ENCODE results near the gene PCLO.
"Not testable (repeated sequence)": the region's sequence is repeated elsewhere in the genome, so short reads cannot be mapped to it uniquely, and the experiment has no call there.

PCLO gene

DNA sequence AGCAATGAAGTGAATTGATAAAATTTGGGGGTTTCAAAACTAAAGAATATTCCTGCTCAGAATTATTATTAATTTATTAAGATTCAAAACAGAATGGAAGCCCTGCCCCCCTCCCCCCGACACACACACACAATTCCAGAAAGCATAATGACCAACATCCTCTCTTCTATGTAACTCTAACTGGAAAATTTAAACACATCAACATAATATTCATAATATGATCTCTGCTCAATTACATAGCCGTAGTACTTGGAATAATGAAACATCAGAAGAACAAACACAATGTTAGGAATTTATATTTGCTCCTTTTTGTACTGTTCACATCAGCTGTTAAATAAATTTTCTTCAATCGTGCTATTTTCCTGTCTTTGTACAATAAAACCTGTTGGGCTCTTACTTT is 20.8 kb downstream of the PCLO start:
- DNase-seq (ENCODE audit: low read depth): no peak

DNA sequence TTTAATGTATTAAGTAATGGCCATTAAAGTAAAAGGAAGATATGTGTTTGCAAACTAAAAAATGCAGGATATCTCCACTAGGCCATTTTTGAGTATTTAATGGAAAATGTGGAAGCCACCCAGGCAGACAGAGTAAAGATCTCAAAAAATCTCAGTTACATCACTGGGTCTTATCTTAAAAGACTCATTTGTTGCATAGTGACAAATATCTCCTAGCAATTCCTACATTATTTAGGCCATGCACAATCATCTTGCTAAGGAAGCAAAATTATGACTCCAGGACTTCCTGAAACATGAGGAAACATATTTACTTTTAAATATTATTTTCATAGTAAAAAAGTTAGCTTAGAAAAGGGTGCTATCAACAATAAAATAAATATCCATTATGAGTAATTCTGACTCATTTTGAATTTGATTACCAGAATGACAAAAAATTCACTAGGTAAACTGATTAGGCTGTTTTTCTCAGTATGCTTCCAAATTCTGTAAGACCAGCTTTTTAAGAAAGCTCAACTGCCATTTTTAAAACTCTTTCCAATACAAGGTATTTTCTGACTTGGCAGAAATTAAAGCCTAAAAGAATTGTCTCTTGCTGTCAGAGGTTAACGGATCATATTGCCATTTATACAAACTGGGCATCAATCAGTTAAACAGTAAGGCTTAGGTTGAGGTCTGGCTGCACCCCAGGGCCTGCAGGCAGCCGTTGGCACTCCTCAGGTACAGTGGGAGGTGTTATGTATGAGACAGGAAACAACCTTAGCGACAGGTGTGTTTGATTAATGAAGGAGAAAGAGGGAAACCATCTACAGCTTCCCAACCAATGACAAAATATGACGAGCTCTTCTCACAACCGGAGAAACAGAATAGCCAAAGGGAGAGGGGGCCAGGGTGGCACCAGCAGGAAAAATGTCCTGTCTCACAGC is 31.8 kb downstream of the PCLO start:
- DNase-seq (ENCODE audit: low read depth): no peak

DNA sequence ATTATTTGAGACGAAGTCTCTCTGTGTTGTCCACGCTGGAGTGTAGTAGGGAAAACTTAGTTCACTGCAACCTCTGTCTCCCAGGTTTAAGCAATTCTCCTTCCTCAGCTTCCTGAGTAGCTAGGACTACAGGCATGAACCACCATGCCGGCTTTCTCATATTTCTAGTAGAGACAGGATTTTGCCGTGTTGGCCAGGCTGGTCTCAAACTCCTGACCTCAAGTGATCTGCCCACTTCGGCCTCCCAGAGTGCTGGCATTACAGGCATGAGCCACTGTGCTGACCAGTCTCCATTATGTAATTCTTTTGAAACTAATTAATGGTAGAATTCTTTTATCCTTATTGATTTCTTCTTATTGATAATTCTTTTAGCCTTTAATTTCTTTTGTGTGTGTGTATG is 32.5 kb downstream of the PCLO start:
- no peak for DNase-seq (ENCODE audit: low read depth)

- DNase-seq (ENCODE audit: low read depth): no peak
Measured at GRCh38 chr7:83119494-83119893, 43.2 kb downstream of the PCLO start.

DNA sequence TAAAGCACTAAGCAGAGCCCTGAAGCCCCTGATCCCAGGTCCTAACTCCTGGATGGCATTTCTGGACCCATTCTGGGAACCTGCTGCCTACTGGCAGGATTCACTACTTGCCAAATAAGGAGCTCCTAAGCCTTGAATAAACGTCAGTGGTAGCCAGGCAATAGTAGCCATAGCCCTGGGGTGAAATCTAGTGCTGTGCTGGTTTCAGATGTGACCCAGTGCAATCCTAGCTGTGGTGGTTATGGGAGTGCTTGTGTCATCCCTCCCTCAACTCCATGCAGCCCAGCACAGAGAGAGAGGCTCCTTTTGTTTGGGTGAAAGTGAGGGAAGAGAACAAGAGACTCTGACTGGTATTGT is 43.7 kb downstream of the PCLO start:
- no peak for DNase-seq (ENCODE audit: low read depth)

DNA sequence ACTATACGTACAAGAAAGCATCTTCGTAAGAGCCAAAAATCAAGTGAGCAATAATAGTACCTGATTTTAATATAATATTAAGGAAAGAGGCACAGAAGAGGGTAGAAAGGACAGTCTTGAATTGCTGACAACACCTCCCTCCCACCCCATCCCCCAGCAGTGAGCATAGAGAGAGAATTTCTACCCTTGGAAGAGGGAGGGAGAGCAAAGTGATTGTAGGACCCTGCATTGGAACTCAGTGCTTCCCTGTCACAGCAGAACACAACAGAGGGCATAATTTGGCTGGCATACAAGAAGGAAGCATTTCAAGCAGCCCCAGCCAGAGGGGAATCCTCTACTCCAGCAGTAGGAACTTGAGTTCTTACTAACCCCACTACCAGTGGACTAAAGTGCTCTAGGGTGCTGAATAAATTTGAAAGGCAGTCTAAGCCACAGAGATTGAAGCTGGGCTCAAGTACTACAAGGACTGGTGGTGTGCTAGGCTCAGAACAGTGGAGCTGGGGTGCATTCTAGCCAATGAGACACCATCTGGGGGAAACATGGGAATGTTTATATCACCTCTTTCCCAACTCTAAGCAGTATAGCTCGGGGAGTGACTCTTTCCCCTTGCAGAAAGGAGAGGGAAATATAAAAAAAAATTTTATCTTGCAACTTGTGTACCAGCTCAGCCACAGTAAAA is 44.2 kb downstream of the PCLO start:
- DNase-seq (ENCODE audit: low read depth): no peak

DNA sequence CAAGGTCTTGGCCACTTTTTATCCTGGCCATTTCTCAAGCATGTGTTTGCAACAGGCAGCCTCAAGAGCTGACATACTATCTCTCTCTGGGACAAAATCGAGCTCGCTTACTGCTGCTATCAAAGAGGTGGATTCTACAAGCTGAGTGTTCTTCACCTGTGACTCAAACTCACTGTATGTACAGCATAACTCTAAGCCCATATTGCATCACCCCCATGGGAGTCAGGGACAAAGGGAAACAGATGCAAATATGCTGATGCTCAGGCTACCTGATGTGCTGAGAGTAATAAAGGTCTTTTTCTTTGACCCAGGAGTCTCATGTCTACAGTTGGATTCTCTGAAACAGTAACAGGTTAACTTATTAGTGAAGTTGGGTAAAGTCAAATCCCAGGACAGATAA is 45.2 kb downstream of the PCLO start:
- no peak for DNase-seq (ENCODE audit: low read depth)

DNA sequence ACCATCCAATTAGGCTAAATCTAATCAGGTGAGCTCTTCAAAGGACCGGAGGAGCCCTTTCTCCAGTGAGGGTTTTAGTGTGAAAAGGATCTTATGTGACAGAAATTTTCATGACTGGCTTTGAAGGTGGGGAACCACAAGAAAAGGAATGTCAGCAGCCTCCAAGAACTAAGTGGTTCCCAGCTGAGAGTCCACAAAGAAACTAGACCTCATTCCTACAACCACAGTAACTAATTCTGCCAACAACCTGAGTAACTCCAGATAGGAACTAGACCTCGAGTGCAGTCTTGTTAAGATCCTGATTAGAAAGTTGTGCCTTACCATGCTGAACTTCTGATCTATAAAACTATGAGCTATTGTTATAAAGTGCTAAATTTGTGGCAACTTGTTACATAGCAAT is 51.3 kb downstream of the PCLO start:
- no peak for DNase-seq (ENCODE audit: low read depth)

DNA sequence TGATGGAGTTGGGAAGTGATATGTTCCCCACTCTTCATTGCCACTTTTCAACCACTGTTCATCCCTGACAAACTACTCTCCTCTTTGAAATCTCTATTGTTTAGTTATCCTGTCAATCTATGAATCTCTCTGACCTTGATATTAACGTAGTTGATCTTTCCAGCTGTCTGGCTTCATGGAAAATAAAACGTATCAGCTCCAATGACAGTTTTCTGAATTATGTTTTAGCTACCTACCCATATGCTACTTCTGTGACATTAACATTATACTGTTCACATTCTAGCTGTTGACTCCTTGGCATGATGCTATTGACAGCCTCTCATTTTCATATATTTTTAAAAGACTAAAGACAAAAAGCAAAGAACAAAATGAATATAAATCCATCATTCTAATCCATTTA is 53.3 kb downstream of the PCLO start:
- DNase-seq (ENCODE audit: low read depth): no peak

DNA sequence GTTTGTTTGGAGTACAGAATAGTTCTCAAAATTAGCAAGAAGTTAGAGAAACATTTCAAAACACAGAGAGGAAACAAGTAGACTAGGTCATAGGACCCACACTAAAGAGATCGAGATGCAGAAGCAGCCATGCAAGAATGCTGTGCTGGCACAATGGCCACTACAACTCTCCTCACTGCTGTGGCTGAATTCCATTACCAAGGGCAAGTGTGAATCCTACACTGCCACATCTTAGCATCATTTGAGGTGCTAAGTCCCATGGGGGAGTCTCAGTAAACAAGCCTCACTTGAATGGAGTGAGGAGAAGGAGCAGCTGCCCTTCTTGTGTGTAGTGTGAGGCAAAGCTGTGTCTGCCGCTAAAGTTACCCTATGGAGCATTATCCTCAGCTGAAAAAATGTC is 56.7 kb downstream of the PCLO start:
- DNase-seq (ENCODE audit: low read depth): no peak

DNA sequence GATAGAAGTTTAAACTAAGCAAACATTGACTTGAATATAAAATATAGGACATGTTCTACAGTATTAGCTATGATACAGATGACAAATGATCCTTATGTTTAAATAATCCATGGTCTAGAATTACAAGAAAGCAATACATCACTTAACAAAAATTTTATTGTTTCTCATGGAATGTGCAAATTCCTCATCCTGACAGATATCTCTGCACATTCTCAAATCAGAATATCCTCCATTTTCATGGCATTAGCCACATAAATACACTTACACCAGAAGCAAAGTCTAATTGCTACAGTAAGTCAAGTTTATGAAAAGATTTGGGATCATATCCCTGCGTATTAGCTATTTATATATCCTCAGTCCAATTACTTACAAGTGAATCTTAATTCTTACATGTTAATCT is 57.6 kb downstream of the PCLO start:
- DNase-seq (ENCODE audit: low read depth): no peak

- no peak for DNase-seq (ENCODE audit: low read depth)
Measured at GRCh38 chr7:83101530-83101929, 61.2 kb downstream of the PCLO start.

GRCh38 chr7:83096065-83096580 is 66.6 kb downstream of the PCLO start:
- DNase-seq (ENCODE audit: low read depth): no peak

GRCh38 chr7:83085299-83085698 is 77.4 kb downstream of the PCLO start:
- DNase-seq (ENCODE audit: low read depth): no peak

DNA sequence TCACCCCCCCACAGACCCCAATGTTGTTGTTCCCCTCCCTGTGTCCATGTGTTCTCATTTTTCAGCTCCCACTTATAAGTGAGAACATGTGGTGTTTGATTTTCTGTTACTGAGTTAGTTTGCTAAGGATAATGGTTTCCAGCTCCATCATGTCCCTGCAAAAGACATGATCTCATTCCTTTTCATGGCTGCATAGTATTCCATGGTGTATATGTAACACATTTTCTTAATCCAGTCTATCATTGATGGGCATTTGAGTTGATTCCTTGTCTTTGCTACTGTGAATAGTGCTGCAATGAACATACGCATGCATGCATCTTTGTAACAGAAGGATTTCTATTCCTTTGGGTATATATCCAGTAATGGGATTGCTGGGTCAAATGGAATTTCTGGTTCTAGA is 82.8 kb downstream of the PCLO start:
- not testable (repeated sequence) for DNase-seq (ENCODE audit: low read depth)

GRCh38 chr7:83077328-83077727 is 85.4 kb downstream of the PCLO start:
- DNase-seq (ENCODE audit: low read depth): no peak

DNA sequence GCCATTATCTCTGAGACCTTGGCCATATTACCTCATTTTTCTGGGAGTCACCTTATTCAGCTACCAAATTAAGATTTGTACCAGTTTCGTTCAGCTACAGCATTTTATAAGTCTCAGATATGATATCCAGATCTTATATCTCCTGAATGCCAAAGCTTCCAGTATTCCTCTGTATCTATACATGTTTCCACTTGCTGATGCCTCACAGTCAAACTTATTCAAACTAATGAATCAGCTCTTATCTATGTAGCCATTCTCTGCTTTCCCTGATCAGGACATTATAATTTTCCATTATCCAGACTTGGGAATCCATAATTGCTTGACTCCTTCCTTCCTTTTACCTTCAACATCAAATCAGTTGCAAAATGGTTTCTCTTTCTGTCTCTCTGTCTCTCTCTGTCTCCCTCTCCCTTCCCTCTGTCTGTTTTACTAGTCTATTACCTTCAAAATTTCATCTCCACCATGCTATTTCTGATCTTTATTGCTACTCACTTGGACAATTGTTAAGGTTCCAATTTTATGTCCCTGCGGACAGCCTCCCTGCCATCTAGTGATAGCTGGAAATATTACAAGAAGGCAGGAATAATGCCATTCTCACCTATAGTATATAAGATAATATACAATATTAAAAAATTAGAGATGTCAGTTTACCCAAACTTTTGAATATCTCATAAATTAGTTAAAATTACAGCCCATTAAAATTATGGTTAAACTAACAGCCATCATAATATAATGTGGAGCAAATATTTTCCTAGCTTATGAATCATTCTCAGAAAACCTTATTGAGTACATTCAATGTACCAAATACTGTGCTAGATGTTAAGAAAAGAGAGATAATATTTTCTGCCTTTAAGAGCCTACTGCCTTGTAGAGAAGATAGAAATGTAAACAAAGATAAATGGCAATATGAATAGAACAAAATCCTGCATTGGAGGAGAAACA is 89.8 kb downstream of the PCLO start:
- DNase-seq (ENCODE audit: low read depth): no peak

- no peak for DNase-seq (ENCODE audit: low read depth)
Measured at GRCh38 chr7:83065714-83066113, 97.0 kb downstream of the PCLO start.

DNA sequence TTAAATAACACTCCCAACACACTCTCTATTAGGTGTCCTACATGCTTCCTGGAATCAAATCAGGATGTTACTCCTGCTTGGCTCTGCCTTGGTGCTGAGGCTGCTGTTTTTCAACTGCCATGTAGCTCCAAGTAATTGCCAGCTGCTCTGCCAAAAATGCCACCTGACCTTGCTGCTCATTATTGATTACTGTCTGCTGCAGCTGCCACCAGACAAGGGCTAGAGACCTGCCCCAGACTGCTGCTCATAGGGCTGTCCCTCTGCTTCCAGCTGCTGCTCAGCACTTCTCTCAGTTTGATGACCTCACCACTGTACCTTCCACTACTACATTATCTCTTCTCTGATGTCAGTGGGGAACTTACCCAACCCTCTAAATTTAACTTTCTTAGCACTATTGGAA is 102.5 kb downstream of the PCLO start:
- no peak for DNase-seq (ENCODE audit: low read depth)

DNA sequence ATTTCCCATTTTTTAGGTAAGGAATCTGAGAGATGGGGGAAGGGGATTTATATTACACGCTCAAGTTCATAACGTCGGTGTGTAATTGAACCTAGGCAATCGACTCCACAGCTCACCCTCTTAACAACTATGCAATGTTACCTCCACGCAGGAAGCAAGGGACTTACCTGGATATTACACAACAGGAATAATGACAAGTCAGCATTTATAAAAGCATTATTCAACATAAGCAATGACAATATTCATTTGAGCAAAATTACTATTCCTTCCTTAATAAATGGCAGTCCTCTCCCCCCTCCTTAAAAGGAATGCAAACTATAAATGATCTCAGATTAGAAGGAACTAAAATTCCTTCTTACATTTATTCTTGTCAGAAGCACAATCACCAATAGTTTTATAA is 104.0 kb downstream of the PCLO start:
- DNase-seq (ENCODE audit: low read depth): no peak

- no peak for DNase-seq (ENCODE audit: low read depth)
Measured at GRCh38 chr7:83055197-83055596, 107.5 kb downstream of the PCLO start.

- no peak for DNase-seq (ENCODE audit: low read depth)
Measured at GRCh38 chr7:83054472-83054871, 108.2 kb downstream of the PCLO start.

Data from GM04504 (cell line).